Heart left ventricle (tissue), 16 donors: ENCODE data around the gene CAPN7. TPM values are rescaled to one million over a fixed set of nuclear protein-coding genes. Genes with fewer than 3 reads are reported as not detected.

Experiments used
- ATAC-seq, 4 donors: fragments of 200-7000 bp; cut with Tn5 transposase; one replicate each; pipeline ENCODE4 v1.9.1; 2020 to 2022; ENCODE audit warnings: moderate library complexity in 4 of 4, mild to moderate bottlenecking in 3 of 4, moderate number of reproducible peaks in 1 of 4
- DNase-seq, 5 donors: peaks; one replicate each; pipeline ENCODE4 v3.0.0-alpha.2; 2020
- H3K27ac ChIP-seq, 12 donors: fragments of 200-600 bp; sonication (generic) in 4 of 12; one replicate each; pipeline versions ENCODE4 v1.5.0 to v1.8.0; 2016 to 2022; ENCODE audit warnings: mild to moderate bottlenecking in 2 of 12
- H3K27me3 ChIP-seq, 9 donors: fragments of 200-600 bp; sonication (generic) in 2 of 9; one replicate each; pipeline versions ENCODE4 v1.5.1 to v1.8.0; 2016 to 2022; ENCODE audit warnings: mild to moderate bottlenecking in 3 of 9
- H3K36me3 ChIP-seq, 9 donors: fragments of 200-600 bp; sonication (generic) in 2 of 9; one replicate each; pipeline versions ENCODE4 v1.5.0 to v1.8.0; 2018 to 2022; ENCODE audit warnings: mild to moderate bottlenecking in 2 of 9
- H3K4me1 ChIP-seq, 12 donors: fragments of 200-600 bp; sonication (generic) in 4 of 12; one replicate each; pipeline versions ENCODE4 v1.5.0 to v1.8.0; 2016 to 2022; ENCODE audit warnings: mild to moderate bottlenecking in 3 of 12
- H3K4me3 ChIP-seq, 12 donors: fragments of 200-600 bp; sonication (generic) in 4 of 12; one replicate each; pipeline versions ENCODE4 v1.5.0 to v1.8.0; 2017 to 2022; ENCODE audit warnings: mild to moderate bottlenecking in 9 of 12, moderate library complexity in 4 of 12
- H3K9me3 ChIP-seq, 12 donors: fragments of 200-600 bp; sonication (generic) in 4 of 12; one replicate each; pipeline versions ENCODE4 v1.5.0 to v1.8.0; 2016 to 2022; ENCODE audit warnings: mild to moderate bottlenecking in 1 of 12
- CTCF ChIP-seq, 12 donors: fragments of 200-600 bp; sonication (generic) in 4 of 12; IDR thresholded peaks; one replicate each; pipeline versions ENCODE4 v1.5.0 to v1.8.0; 2018 to 2022; ENCODE audit warnings: antibody characterized with exemption in 12 of 12, mild to moderate bottlenecking in 5 of 12
- POLR2A ChIP-seq, 2 donors: fragments of 450-650 bp; IDR thresholded peaks; one replicate each; pipeline ENCODE4 v1.6.1; 2017; ENCODE audit warnings: antibody characterized with exemption in 2 of 2, mild to moderate bottlenecking in 2 of 2, moderate library complexity in 2 of 2
- WGBS, 4 donors: extraction: QIAGEN DNeasy Blood & Tissue Kit in 2 of 4; methylation state at CpG; one replicate each; pipeline versions ENCODE4 v1.1.5 to v1.1.7; 2013 to 2018; 5-methylcytosine and 5-hydroxymethylcytosine counted together
- intact Hi-C, 10 donors: fragments of 100-400 bp; cut with DNase I; formaldehyde crosslinking; loops; one replicate each; pipeline versions ENCODE4 v1.11.1 to v1.14.2; 2022
- polyA plus RNA-seq, 2 donors: library from polyadenylated mRNA; stranded (reverse); fragments of 200-250 nt; gene quantifications; one replicate each; pipeline ENCODE4 v1.2.3, GENCODE V29; 2013
- total RNA-seq, 9 donors: library from RNA; depleted of rRNA in 2 of 9; stranded (reverse); fragments of >200 nt in 2 of 9; fragmentation: NEBNext Ultra II Directional in 3 of 9; extraction: Animal tissue kit (Norgen Biotek cat#: 25700) in 3 of 9; gene quantifications; one replicate each; pipeline versions ENCODE4 v1.1.0 to v1.2.4, GENCODE V29; 2016 to 2023
- donor health status: ischemic (EF 13 %, LVEDD 7.1; RV severe dilation, severe dysfunction).
- donor health status: healthy with polysubstance abuse.
- donor health status: DM: no; HTN: yes; CAD: no.
- donor health status: DM: no; HTN: no; CAD: no.
- donor health status: ischemic (EF 25% LVEDD 6.9; RV normal size, moderate dysfunction).
- donor health status: ischemic (EF 25% LVEDD 5.7; RV mildly dilated, moderate dysfunction).
- donor health status: healthy.
- donor health status: DM: yes; HTN: yes; CAD: no.
- donor health status: ischemic (EF 35%, LVEDD 5.7; RV mildly dilated, moderate dysfunction).
- donor health status: nonischemic (EF 11% LVEDD 7.7; RV severe dilation, severe dysfunction).
- donor health status: DM: yes; HTN: yes; CAD: no.
- donor health status: PGD.
- donor health status: ischemic (EF 29% LVEDD 5.4; RV normal size, mild dysfunction).
- donor health status: nonischemic (EF 23%, LVEDD 6.1; RV moderate dilation, normal function).

CAPN7 gene
- total and polyA plus RNA-seq, 11 donors = 9.1 to 38.2 (median 24.2) TPM

- peaks cover 0 to 25% (median 3%) of the 10 kb centered on the region in 12 donors for H3K4me1 ChIP-seq
- no peak overlapping the region for H3K4me3 ChIP-seq
- no peaks in the 10 kb centered on the region for H3K27me3 ChIP-seq
- no peaks in the 10 kb centered on the region for H3K9me3 ChIP-seq
- peaks cover 0 to 100% (median 98%) of the 10 kb centered on the region in 9 donors for H3K36me3 ChIP-seq
- H3K27ac ChIP-seq = no peak overlapping the region
- TF ChIP-seq CTCF (IDR thresholded peaks at IDR 0.05) (no peak), POLR2A (IDR thresholded peaks at IDR 0.05) (no peak)
- no peak for ATAC-seq
- no peak for DNase-seq
- intact Hi-C loops = loop anchor here in 1 of 10 donors (5.0 kb wide), 1 partner anchor 38 kb away; no protein-coding TSS in a partner anchor
- WGBS, 4 donors = 95 to 97% (median 96%) methylated on average over 2 of the region's 2 CpGs
Measured at GRCh38 chr3:15255215-15255614, 49.2 kb downstream of the CAPN7 start.

- Histone ChIP-seq H3K4me3 (no peak overlapping the region), H3K9me3 (no peaks in the 10 kb centered on the region), H3K4me1 (peaks cover 0 to 25% (median 3%) of the 10 kb centered on the region in 12 donors), H3K27ac (peak overlapping the region in 10 of 12 donors; percentile 4 to 70 (median 37)), H3K27me3 (no peaks in the 10 kb centered on the region), H3K36me3 (peaks cover 0 to 100% (median 87%) of the 10 kb centered on the region in 9 donors)
- ATAC-seq (peak; percentile 46 to 68 (median 56)), DNase-seq (no peak)
- intact Hi-C loops = loop anchor here in 1 of 10 donors (5.0 kb wide), 1 partner anchor 40 kb away; no protein-coding TSS in a partner anchor
- 55 to 68% (median 64%) methylated on average over 4 to 8 of the region's 8 CpGs for WGBS, 4 donors
- TF ChIP-seq CTCF (IDR thresholded peaks at IDR 0.05) (no peak), POLR2A (IDR thresholded peaks at IDR 0.05) (no peak)
Measured at GRCh38 chr3:15256861-15257341, 50.9 kb downstream of the CAPN7 start.

- TF ChIP-seq CTCF (IDR thresholded peaks at IDR 0.05) (no peak), POLR2A (IDR thresholded peaks at IDR 0.05) (no peak)
- Histone ChIP-seq H3K27me3 (no peaks in the 10 kb centered on the region), H3K36me3 (peaks cover 0 to 85% (median 69%) of the 10 kb centered on the region in 9 donors), H3K9me3 (no peaks in the 10 kb centered on the region), H3K4me3 (no peak overlapping the region), H3K4me1 (peaks cover 0 to 25% (median 3%) of the 10 kb centered on the region in 12 donors), H3K27ac (no peak overlapping the region)
- WGBS, 4 donors = 93 to 100% (median 96%) methylated on average over 7 of the region's 7 CpGs
- DNase-seq (no peak), ATAC-seq (no peak)
- intact Hi-C loops = loop anchor here in 1 of 10 donors (5.0 kb wide), 1 partner anchor 41 kb away; no protein-coding TSS in a partner anchor
Measured at GRCh38 chr3:15258720-15259119, 52.7 kb downstream of the CAPN7 start.

GRCh38 chr3:15260531-15260930 lies 54.5 kb downstream of the CAPN7 start:
- 93 to 97% (median 95%) methylated on average over 4 of the region's 4 CpGs for WGBS, 4 donors
- peaks cover 0 to 66% (median 51%) of the 10 kb centered on the region in 9 donors for H3K36me3 ChIP-seq
- DNase-seq = no peak

More at GRCh38 chr3:15260531-15260930, 54.5 kb downstream of the CAPN7 start:
- no peak for TF ChIP-seq CTCF (IDR thresholded peaks at IDR 0.05)
- no peak for TF ChIP-seq POLR2A (IDR thresholded peaks at IDR 0.05)
- Histone ChIP-seq H3K9me3 (no peaks in the 10 kb centered on the region), H3K4me1 (peaks cover 0 to 28% (median 5%) of the 10 kb centered on the region in 12 donors), H3K27ac (no peak overlapping the region), H3K4me3 (no peak overlapping the region), H3K27me3 (no peaks in the 10 kb centered on the region)
- intact Hi-C loops = loop anchor here in 1 of 10 donors (10.0 kb wide), 1 partner anchor 294 kb away; no protein-coding TSS in a partner anchor
- no peak for ATAC-seq
